Measurements from ENCODE around the gene ERC2. TPM values are rescaled to one million over a fixed set of nuclear protein-coding genes. Genes with fewer than 3 reads are reported as not detected.
A peak's percentile ranks its signal among the peaks of the same experiment; 100 is the strongest.

ERC2 gene
- total RNA-seq, 4 donors from 2014 or later = 0.81 to 2.9 (median 1.6) TPM

DNA sequence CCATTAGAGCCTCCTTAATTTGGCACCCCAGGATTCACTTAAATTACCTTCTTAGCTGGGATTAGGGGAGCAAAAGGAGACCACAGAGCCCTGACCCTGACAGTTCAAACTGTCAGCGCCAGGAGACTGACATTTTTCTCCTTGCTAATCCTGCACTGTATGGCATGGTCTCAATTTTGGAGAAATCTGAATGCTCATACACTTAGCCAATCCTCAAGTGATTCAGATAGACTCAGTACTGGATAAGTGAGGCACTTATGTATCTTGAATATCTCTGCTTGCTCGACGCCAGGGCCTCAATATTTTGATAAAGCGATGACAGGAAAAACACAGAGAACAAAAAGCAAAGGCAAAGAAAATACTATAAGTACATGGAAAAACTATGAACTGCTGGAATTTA is 605.2 kb downstream of the ERC2 start:
- TF ChIP-seq POLR2AphosphoS5 (IDR thresholded peaks at IDR 0.05) = no peak
- no peak for TF ChIP-seq POLR2A (IDR thresholded peaks at IDR 0.05)
- TF ChIP-seq EP300 (IDR thresholded peaks at IDR 0.05) = no peak
- TF ChIP-seq, protein P1, sequence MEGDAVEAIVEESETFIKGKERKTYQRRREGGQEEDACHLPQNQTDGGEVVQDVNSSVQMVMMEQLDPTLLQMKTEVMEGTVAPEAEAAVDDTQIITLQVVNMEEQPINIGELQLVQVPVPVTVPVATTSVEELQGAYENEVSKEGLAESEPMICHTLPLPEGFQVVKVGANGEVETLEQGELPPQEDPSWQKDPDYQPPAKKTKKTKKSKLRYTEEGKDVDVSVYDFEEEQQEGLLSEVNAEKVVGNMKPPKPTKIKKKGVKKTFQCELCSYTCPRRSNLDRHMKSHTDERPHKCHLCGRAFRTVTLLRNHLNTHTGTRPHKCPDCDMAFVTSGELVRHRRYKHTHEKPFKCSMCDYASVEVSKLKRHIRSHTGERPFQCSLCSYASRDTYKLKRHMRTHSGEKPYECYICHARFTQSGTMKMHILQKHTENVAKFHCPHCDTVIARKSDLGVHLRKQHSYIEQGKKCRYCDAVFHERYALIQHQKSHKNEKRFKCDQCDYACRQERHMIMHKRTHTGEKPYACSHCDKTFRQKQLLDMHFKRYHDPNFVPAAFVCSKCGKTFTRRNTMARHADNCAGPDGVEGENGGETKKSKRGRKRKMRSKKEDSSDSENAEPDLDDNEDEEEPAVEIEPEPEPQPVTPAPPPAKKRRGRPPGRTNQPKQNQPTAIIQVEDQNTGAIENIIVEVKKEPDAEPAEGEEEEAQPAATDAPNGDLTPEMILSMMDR (IDR thresholded peaks at IDR 0.05) = no peak
- Histone ChIP-seq H3K9me3 (no peaks in the 10 kb centered on the region), H3K4me1 (peaks cover 0 to 28% (median 3%) of the 10 kb centered on the region in 3 donors), H3K27ac (no peak overlapping the region), H3K27me3 (no peaks in the 10 kb centered on the region), H3K36me3 (no peaks in the 10 kb centered on the region), H3K4me3 (no peak overlapping the region)
- WGBS, 2 donors (ENCODE audit: low coverage in 1 of 2) = 85 to 86% methylated on average over 3 to 4 of the region's 4 CpGs
- ATAC-seq = no peak

DNA sequence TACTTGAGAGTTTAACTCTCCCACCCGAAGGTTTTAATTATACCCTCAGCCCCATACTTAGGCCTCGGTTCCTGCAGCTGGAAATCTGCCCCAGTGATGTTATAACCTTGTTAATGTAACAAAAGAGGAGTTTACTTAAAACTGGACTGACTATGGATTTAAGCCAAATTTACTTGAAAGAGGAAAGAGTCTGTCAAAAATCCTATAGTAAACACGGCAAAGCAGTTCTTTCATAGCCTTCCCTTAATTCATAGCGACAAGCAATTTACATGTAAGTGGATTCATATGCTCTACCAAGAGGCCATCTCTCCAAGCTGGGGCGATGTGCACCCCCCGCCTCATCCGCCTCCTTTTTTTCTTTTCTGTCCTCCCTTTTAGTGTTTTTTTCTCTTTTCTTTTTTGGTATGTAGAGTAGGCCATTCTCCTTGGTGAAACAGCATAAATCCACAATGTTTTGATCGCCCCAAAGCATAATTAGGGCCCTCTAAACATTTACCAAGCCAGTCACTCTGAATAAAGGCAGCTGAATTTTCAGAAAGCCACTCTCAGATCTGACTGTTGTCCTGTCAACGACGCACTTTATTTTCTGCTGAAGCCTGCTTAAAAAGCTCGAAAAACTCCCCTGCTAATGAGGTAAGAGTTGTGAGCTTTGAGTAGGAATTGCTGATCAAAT is 608.1 kb downstream of the ERC2 start:
- 47 to 58% methylated on average over 11 of the region's 11 CpGs for WGBS, 2 donors (ENCODE audit: low coverage in 1 of 2)
- TF ChIP-seq EP300 (IDR thresholded peaks at IDR 0.05) = no peak
- no peak for TF ChIP-seq POLR2AphosphoS5 (IDR thresholded peaks at IDR 0.05)
- no peak for TF ChIP-seq POLR2A (IDR thresholded peaks at IDR 0.05)
- TF ChIP-seq, protein P1 (IDR thresholded peaks at IDR 0.05) = no peak

DNA sequence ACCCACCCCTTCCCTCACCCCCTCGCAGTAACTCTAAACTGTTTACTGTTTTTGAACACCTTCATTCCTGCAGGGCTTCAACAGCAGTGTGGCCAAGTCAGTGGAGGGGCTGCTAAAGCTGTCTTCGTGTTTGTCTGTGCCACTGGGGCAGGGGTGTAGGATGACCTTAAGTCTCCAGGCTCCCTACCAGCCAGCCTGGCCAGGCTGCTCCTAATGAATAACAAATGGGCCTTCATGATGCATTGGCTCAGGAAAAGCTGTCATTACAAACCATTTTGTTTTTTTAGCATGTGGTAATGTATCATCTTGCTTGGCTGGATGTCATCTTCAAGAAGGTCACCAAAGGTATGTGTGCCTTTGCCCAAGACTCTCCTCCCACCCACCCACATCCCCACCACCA is 609.0 kb downstream of the ERC2 start:
- no peak for TF ChIP-seq POLR2A (IDR thresholded peaks at IDR 0.05)
- TF ChIP-seq POLR2AphosphoS5 (IDR thresholded peaks at IDR 0.05) = no peak
- TF ChIP-seq, protein P1 (IDR thresholded peaks at IDR 0.05) = no peak
- TF ChIP-seq EP300 (IDR thresholded peaks at IDR 0.05) = no peak
- no peaks in the 10 kb centered on the region for H3K9me3 ChIP-seq
- H3K27ac ChIP-seq = peak overlapping the region in 2 of 4 donors; percentile 21 to 56
- WGBS, 2 donors (ENCODE audit: low coverage in 1 of 2) = 100% methylated on average over 1 of the region's 2 CpGs; no CpG with 5 or more reads in 1 of the 2 donors
- H3K27me3 ChIP-seq = no peaks in the 10 kb centered on the region
- no peak for ATAC-seq
- no peak overlapping the region for H3K4me3 ChIP-seq
- H3K36me3 ChIP-seq = no peaks in the 10 kb centered on the region
- H3K4me1 ChIP-seq = peaks cover 0 to 28% (median 3%) of the 10 kb centered on the region in 3 donors

More for the DNA sequence above, 608.1 kb downstream of the ERC2 start:
- Histone ChIP-seq H3K27ac (peak overlapping the region in 3 of 4 donors; percentile 21 to 56 (median 51)), H3K4me1 (peaks cover 0 to 28% (median 3%) of the 10 kb centered on the region in 3 donors), H3K27me3 (no peaks in the 10 kb centered on the region), H3K4me3 (no peak overlapping the region), H3K9me3 (no peaks in the 10 kb centered on the region), H3K36me3 (no peaks in the 10 kb centered on the region)
- ATAC-seq = no peak

DNA sequence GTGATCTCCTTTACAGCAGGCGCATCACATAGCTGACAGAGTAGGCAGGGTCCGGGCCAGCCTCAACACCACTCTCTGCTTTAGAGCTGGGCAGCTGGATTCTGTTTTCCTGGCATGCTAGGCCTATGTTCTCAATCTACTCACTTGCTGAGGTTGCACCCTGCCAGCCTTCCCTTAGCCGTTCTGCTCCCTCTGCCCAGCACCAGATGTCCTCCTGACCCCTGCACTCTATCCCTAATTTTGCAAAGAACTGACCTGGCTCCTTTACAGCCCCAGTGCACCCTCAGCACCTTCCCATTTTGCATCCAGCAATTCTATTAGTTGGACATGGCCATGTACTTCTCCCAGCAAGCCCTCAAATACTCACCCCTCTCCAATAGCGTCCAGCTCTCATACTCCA is 609.5 kb downstream of the ERC2 start:
- Histone ChIP-seq H3K4me3 (no peak overlapping the region), H3K9me3 (no peaks in the 10 kb centered on the region), H3K27me3 (no peaks in the 10 kb centered on the region), H3K4me1 (peaks cover 0 to 28% (median 3%) of the 10 kb centered on the region in 3 donors), H3K27ac (peak overlapping the region in 1 of 4 donors; percentile 21), H3K36me3 (no peaks in the 10 kb centered on the region)
- TF ChIP-seq POLR2A (IDR thresholded peaks at IDR 0.05) (no peak), POLR2AphosphoS5 (IDR thresholded peaks at IDR 0.05) (no peak), EP300 (IDR thresholded peaks at IDR 0.05) (no peak)
- TF ChIP-seq, protein P1 (IDR thresholded peaks at IDR 0.05) = no peak
- whole genome bisulfite sequencing, 2 donors (ENCODE audit: low coverage in 1 of 2) = 78 to 84% methylated on average over 3 to 4 of the region's 4 CpGs
- no peak for ATAC-seq

DNA sequence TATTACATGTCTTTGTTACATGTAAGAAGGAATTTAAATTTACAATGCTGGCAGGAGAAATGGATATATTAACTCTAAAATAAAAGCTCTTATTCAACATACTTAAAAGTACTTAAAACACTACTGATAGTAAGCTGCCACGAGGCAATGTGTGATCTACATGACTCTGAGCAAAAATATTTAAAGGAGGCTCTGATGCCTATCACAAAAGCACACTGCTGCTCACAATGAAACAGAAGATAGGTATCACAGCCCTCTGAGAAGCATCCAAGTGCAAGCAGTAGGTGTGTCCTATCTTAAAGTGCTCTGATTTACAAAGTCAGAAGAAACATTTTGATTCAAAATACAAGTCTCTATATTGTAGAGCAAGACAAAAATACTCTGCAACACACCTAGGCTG is 610.0 kb downstream of the ERC2 start:
- WGBS, 2 donors (ENCODE audit: low coverage in 1 of 2) = 10 to 35% methylated on average over 1 of the region's 1 CpG
- no peak overlapping the region for H3K27ac ChIP-seq
- no peak overlapping the region for H3K4me3 ChIP-seq
- no peak for ATAC-seq
- H3K27me3 ChIP-seq = no peaks in the 10 kb centered on the region
- no peaks in the 10 kb centered on the region for H3K36me3 ChIP-seq
- TF ChIP-seq, protein P1 (IDR thresholded peaks at IDR 0.05) = no peak
- no peak for TF ChIP-seq EP300 (IDR thresholded peaks at IDR 0.05)
- no peak for TF ChIP-seq POLR2A (IDR thresholded peaks at IDR 0.05)
- no peak for TF ChIP-seq POLR2AphosphoS5 (IDR thresholded peaks at IDR 0.05)
- H3K4me1 ChIP-seq = peaks cover 0 to 28% (median 3%) of the 10 kb centered on the region in 3 donors
- no peaks in the 10 kb centered on the region for H3K9me3 ChIP-seq
